ENCODE results near the gene SLC37A4. TPM values are rescaled to one million over a fixed set of nuclear protein-coding genes. Genes with fewer than 3 reads are reported as not detected.

Gene SLC37A4
- total and polyA plus RNA-seq, 2 of the 13 experiments (the other 11 are each of a cell fraction or from before 2014, with no cell fraction given) = 43.0 to 56.1 TPM

DNA sequence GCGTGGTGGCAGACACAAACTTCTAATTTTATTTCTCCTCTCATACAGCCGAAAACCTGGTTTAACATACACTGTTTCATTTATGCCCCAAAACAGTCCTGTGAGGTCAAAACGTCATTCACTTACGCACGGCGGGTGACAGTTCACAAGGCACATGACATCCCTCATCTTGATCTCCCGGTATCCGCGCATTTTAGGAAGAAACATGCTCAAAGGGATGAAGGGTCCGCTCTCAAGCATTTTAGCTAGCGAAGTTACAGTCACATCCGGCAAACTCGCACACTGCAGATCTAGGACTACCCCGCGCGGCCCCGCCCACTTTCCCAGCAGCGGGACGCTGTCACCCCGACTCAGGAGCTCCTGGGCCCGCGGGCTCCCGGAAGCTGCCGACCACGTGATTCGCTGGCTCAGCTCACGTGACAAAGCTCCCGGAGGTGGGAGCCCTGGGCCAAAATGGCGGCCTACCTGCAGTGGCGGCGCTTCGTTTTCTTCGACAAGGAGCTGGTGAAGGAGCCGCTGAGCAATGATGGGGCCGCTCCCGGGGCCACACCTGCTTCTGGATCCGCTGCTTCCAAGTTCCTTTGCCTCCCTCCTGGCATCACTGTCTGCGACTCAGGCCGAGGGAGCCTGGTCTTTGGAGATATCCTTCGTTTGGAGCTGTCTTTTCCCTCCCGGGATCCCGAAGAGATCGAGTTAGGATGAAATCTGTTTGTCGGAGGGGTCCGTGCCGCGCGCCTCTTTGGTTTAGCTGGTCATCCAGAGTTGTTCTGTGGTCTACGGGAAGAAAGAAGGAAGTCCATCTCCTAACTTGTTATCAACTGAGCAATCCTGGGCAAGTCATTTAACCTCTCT, 36.9 kb upstream of the SLC37A4 start, which contains the start of gene VPS11 (continued):
- TF ChIP-seq, protein P1, sequence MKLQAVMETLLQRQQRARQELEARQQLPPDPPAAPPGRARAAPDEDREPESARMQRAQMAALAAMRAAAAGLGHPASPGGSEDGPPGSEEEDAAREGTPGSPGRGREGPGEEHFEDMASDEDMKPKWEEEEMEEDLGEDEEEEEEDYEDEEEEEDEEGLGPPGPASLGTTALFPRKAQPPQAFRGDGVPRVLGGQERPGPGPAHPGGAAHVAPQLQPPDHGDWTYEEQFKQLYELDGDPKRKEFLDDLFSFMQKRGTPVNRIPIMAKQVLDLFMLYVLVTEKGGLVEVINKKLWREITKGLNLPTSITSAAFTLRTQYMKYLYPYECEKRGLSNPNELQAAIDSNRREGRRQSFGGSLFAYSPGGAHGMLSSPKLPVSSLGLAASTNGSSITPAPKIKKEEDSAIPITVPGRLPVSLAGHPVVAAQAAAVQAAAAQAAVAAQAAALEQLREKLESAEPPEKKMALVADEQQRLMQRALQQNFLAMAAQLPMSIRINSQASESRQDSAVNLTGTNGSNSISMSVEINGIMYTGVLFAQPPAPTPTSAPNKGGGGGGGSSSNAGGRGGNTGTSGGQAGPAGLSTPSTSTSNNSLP (IDR thresholded peaks at IDR 0.05; ENCODE audit: low read depth, low read length) = no peak
- TF ChIP-seq, protein P2, sequence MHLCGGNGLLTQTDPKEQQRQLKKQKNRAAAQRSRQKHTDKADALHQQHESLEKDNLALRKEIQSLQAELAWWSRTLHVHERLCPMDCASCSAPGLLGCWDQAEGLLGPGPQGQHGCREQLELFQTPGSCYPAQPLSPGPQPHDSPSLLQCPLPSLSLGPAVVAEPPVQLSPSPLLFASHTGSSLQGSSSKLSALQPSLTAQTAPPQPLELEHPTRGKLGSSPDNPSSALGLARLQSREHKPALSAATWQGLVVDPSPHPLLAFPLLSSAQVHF (CRISPR knock-in tag; IDR thresholded peaks at IDR 0.05) = no peak
- TF ChIP-seq NONO (IDR thresholded peaks at IDR 0.05) = no peak
- peak; percentile 16; the same call in 1 of the 2 replicates for TF ChIP-seq NONO (CRISPR knock-in tag; conservative IDR thresholded peaks at IDR 0.05)
- no peak for TF ChIP-seq ZNF703 (CRISPR knock-in tag; IDR thresholded peaks at IDR 0.05; ENCODE audit: borderline replicate concordance)
- no peak for TF ChIP-seq ZFP36L2 (CRISPR knock-in tag; IDR thresholded peaks at IDR 0.05)
- peak; percentile 40; the same call in 1 of the 2 replicates for TF ChIP-seq KDM5B (CRISPR knock-in tag; IDR thresholded peaks at IDR 0.05; ENCODE audit: borderline replicate concordance)
- peak; percentile 50; the same call in 1 of the 2 replicates for TF ChIP-seq ARHGAP35 (CRISPR knock-in tag; IDR thresholded peaks at IDR 0.05; ENCODE audit: borderline replicate concordance)
- TF ChIP-seq, protein P3, sequence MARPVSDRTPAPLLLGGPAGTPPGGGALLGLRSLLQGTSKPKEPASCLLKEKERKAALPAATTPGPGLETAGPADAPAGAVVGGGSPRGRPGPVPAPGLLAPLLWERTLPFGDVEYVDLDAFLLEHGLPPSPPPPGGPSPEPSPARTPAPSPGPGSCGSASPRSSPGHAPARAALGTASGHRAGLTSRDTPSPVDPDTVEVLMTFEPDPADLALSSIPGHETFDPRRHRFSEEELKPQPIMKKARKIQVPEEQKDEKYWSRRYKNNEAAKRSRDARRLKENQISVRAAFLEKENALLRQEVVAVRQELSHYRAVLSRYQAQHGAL (CRISPR knock-in tag; IDR thresholded peaks at IDR 0.05; ENCODE audit: not compliant biosample characterization) = no peak
- TF ChIP-seq, protein P4, sequence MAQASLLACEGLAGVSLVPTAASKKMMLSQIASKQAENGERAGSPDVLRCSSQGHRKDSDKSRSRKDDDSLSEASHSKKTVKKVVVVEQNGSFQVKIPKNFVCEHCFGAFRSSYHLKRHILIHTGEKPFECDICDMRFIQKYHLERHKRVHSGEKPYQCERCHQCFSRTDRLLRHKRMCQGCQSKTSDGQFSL (CRISPR knock-in tag; IDR thresholded peaks at IDR 0.05) = no peak
- TF ChIP-seq ZNF615 (CRISPR knock-in tag; IDR thresholded peaks at IDR 0.05; ENCODE audit: borderline replicate concordance) = no peak
- TF ChIP-seq ZNF619 (CRISPR knock-in tag; IDR thresholded peaks at IDR 0.05) = peak; percentile 79; the same call in 1 of the 2 replicates
- no peak for TF ChIP-seq HNRNPL (IDR thresholded peaks at IDR 0.05; ENCODE audit: low read depth, low read length)
- TF ChIP-seq YY1 (IDR thresholded peaks at IDR 0.05; ENCODE audit: insufficient read depth, insufficient replicate concordance, low read depth, low read length) = peak; percentile 98
- peak; percentile 77 for TF ChIP-seq ZFP1 (CRISPR knock-in tag; IDR thresholded peaks at IDR 0.05)
- TF ChIP-seq ZNF296 (CRISPR knock-in tag; conservative IDR thresholded peaks at IDR 0.05) = no peak
- peak; percentile 98 for TF ChIP-seq KDM5A (IDR thresholded peaks at IDR 0.05; ENCODE audit: borderline replicate concordance, low read length)
- no peak for TF ChIP-seq HDAC6 (IDR thresholded peaks at IDR 0.05; ENCODE audit: low read depth, low read length)
- TF ChIP-seq MEIS2 (CRISPR knock-in tag; IDR thresholded peaks at IDR 0.05) = 0 out of 2 replicates have a peak, but pooled peaks have one; percentile 40
- TF ChIP-seq AHR (CRISPR knock-in tag; IDR thresholded peaks at IDR 0.05) = peak; percentile 84; the same call in 1 of the 2 replicates
- peak; percentile 72 for TF ChIP-seq HNRNPLL (IDR thresholded peaks at IDR 0.05; ENCODE audit: low read depth, low read length, poor library complexity, severe bottlenecking)
- no peak for TF ChIP-seq ZKSCAN5 (CRISPR knock-in tag; IDR thresholded peaks at IDR 0.05)
- no peak for TF ChIP-seq ZNF562 (CRISPR knock-in tag; IDR thresholded peaks at IDR 0.05; ENCODE audit: borderline replicate concordance)
- no peak for TF ChIP-seq ZNF138 (CRISPR knock-in tag; IDR thresholded peaks at IDR 0.05; ENCODE audit: low read depth)
- TF ChIP-seq KLF6 (CRISPR knock-in tag; IDR thresholded peaks at IDR 0.05) = peak; percentile 65; the same call in 1 of the 2 replicates
- peak; percentile 46; the same call in 1 of the 2 replicates for TF ChIP-seq TBX2 (CRISPR knock-in tag; IDR thresholded peaks at IDR 0.05; ENCODE audit: borderline replicate concordance)
- no peak for TF ChIP-seq ZNF850 (CRISPR knock-in tag; conservative IDR thresholded peaks at IDR 0.05)

Measured in HepG2 (cell line).